ENCODE data around the gene BCAS3. TPM values are rescaled to one million over a fixed set of nuclear protein-coding genes. Genes with fewer than 3 reads are reported as not detected.

Gene BCAS3
- polyA plus RNA-seq, 1 experiment, result 17.5 TPM

DNA sequence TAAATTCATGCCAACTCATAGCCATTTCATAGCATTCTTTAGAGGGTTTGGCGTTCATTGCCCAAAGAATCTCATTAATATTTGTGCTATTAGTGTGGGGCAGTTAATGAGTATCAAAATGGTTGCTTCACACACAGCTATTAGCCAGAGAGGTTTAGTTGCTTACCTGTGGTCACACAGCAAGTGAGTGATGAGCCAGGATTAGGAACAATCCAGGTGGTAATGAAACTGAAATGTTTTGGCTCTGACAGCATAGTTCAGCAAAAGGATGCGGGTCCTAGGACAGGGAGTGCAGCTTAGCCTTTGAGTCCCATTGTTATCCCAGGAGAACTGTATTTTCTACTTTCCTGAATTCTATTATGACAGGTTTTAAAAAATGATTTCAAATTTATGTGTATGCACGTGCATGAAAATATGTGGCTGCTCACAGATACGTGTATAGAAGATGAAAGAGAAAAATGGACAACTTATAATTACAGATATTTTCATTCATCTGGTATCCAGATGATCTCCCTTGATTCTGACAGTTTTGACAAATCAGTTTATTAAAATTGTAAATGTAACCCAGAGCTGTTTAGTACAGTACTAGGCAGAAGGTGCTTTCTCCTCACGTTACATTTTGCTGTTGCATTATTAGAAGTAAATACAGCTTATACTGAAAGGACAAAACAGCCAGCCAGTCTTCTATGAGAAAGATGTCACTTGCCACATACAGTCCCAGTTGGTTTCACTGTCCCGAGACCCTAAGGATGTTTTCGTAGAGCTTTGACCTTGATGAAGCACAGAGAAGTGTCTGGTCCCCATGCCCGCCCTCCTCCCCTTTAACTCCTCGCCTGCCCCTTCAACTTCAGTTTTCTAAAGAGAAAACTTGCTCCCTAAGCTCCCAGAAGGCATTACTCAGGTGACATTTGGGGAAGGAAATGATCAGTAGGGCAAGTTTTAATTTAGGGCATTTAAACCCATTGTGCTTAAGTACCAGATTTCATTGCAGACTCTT, 622.2 kb downstream of the BCAS3 start:
- ChIA-PET CTCF (interaction anchor here (0.9 to 1.4 kb wide), 2 partner anchors 298 to 329 kb away, joined by 3 to 4 read pairs; no protein-coding TSS in a partner anchor), POLR2A (interaction anchor here (1.0 to 1.1 kb wide), 2 partner anchors 8 to 41 kb away, joined by 3 to 7 read pairs; no protein-coding TSS in a partner anchor)
- no peak for DNase-seq (ENCODE audit: low read depth, low spot score)
- no peaks in the 10 kb centered on the region for H3K27me3 ChIP-seq (ENCODE audit: control insufficient read depth, insufficient read depth, low read length)
- TF ChIP-seq, protein P1, sequence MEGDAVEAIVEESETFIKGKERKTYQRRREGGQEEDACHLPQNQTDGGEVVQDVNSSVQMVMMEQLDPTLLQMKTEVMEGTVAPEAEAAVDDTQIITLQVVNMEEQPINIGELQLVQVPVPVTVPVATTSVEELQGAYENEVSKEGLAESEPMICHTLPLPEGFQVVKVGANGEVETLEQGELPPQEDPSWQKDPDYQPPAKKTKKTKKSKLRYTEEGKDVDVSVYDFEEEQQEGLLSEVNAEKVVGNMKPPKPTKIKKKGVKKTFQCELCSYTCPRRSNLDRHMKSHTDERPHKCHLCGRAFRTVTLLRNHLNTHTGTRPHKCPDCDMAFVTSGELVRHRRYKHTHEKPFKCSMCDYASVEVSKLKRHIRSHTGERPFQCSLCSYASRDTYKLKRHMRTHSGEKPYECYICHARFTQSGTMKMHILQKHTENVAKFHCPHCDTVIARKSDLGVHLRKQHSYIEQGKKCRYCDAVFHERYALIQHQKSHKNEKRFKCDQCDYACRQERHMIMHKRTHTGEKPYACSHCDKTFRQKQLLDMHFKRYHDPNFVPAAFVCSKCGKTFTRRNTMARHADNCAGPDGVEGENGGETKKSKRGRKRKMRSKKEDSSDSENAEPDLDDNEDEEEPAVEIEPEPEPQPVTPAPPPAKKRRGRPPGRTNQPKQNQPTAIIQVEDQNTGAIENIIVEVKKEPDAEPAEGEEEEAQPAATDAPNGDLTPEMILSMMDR (IDR thresholded peaks at IDR 0.05; ENCODE audit: low read depth, low read length), result no peak
- no peak overlapping the region for H3K4me3 ChIP-seq (ENCODE audit: low read depth, low read length)
- no peaks in the 10 kb centered on the region for H3K9me3 ChIP-seq (ENCODE audit: control insufficient read depth, insufficient read depth, low read length)
- no peak overlapping the region for H3K27ac ChIP-seq (ENCODE audit: low read depth, low read length)

DNA sequence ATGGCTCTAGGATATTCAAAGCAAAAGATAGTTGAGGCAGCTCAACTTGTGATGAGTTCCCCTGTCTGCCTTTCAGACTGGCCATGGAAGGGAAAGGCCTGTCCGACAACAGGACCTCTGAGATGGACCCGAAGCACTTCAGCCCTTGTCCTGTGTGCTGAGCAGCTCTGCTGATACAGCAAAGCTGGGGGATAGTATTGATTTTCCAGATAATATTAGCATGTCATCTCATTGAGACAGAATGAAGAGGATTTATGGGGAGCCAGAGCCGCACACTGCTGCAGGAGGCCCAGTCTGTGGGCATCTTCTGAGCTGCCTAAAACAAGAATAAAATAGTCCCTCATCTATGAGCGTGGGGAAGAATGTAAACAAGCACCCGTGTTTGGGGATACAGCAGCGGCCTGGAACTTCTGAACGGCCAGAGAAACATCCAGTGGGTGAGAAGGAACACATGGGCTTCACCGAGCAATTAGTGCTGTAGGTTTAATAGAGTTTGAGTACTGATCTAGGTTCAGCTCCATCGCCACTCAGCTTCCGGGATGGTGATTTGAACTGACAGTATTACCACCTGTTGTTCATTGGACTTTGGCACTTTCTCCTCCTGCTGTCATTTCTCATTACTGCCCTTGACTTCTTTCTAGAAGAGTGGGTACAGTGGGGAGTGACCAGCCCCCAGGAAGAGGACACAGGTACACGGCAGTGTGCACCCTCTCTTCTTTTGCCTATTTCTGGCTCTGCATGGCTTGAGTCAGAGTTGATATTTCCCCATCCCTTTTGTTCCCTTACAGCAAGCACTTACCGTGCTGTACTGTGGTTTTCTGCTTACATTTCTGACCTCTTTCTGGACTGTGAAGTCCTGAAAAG, 625.5 kb downstream of the BCAS3 start:
- no peak overlapping the region for H3K4me3 ChIP-seq (ENCODE audit: low read depth, low read length)
- DNase-seq (ENCODE audit: low read depth, low spot score), result no peak
- no peaks in the 10 kb centered on the region for H3K9me3 ChIP-seq (ENCODE audit: control insufficient read depth, insufficient read depth, low read length)
- ChIA-PET CTCF (no interaction called here), POLR2A (interaction anchor here (0.8 kb wide), 1 partner anchor 96 kb away, joined by 3 read pairs; the partner anchor contains the start of gene TBX2)
- TF ChIP-seq, protein P1 (IDR thresholded peaks at IDR 0.05; ENCODE audit: low read depth, low read length), result no peak
- H3K27ac ChIP-seq (ENCODE audit: low read depth, low read length), result peak overlapping the region; percentile 43
- H3K27me3 ChIP-seq (ENCODE audit: control insufficient read depth, insufficient read depth, low read length), result no peaks in the 10 kb centered on the region

DNA sequence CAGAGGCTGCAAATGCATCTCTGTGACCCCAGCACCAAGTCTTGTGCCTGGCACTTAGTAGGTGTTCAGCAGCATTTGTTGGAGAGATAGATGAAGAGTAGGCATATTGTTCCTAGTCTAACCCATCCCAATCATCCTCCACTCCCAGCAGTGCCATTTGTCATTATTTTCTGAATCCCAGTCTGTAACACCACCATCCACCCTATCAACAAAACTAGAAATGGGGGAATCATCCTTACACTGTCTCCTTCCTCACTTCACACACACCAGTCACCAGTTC, 626.1 kb downstream of the BCAS3 start:
- CTCF ChIA-PET, result no interaction called here

DNA sequence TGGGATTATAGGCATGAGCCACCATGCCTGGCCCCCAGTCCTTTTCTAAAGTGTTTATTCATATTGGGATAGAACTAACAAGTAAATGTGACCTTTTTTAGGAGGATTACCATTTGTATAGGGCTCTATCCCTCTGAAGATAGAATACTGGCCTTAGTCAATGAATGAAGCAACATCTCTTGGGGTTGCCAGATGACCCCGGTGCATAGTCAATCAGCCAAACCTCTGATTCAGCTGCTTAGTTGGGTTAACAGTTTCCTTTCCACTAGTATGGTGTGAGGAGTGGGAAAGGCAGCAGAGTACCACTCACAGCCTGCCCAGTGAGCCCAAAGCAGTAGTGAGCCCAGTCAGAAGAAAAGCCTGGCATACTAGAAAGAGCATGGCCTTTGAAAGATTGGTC, 627.4 kb downstream of the BCAS3 start:
- H3K27ac ChIP-seq (ENCODE audit: low read depth, low read length), result no peak overlapping the region
- no peaks in the 10 kb centered on the region for H3K27me3 ChIP-seq (ENCODE audit: control insufficient read depth, insufficient read depth, low read length)
- H3K9me3 ChIP-seq (ENCODE audit: control insufficient read depth, insufficient read depth, low read length), result no peaks in the 10 kb centered on the region
- no peak overlapping the region for H3K4me3 ChIP-seq (ENCODE audit: low read depth, low read length)
- no peak for DNase-seq (ENCODE audit: low read depth, low spot score)
- ChIA-PET CTCF (interaction anchor here (1.5 kb wide), 1 partner anchor 333 kb away, joined by 3 read pairs; no protein-coding TSS in a partner anchor), POLR2A (interaction anchor here (0.7 kb wide), 1 partner anchor 103 kb away, joined by 4 read pairs; no protein-coding TSS in a partner anchor)
- TF ChIP-seq, protein P1 (IDR thresholded peaks at IDR 0.05; ENCODE audit: low read depth, low read length), result no peak

More for the DNA sequence above, 626.1 kb downstream of the BCAS3 start:
- no peaks in the 10 kb centered on the region for H3K27me3 ChIP-seq (ENCODE audit: control insufficient read depth, insufficient read depth, low read length)
- no peaks in the 10 kb centered on the region for H3K9me3 ChIP-seq (ENCODE audit: control insufficient read depth, insufficient read depth, low read length)
- TF ChIP-seq, protein P1 (IDR thresholded peaks at IDR 0.05; ENCODE audit: low read depth, low read length), result no peak
- H3K4me3 ChIP-seq (ENCODE audit: low read depth, low read length), result no peak overlapping the region
- DNase-seq (ENCODE audit: low read depth, low spot score), result no peak
- peak overlapping the region; percentile 43 for H3K27ac ChIP-seq (ENCODE audit: low read depth, low read length)
- POLR2A ChIA-PET, result no interaction called here
